GM21381 (cell line): ENCODE results near the gene MRPL24.

Experiments
- ATAC-seq: cut with Tn5 transposase; IDR thresholded peaks from one replicate; pipeline ENCODE4 v1.9.1; 2021; ENCODE audit warnings: mild to moderate bottlenecking, moderate library complexity; ENCODE audit not compliant: unreplicated experiment

Gene MRPL24

GRCh38 chr1:156711011-156711817 is 29.7 kb downstream of the MRPL24 start:
- no peak for ATAC-seq

DNA sequence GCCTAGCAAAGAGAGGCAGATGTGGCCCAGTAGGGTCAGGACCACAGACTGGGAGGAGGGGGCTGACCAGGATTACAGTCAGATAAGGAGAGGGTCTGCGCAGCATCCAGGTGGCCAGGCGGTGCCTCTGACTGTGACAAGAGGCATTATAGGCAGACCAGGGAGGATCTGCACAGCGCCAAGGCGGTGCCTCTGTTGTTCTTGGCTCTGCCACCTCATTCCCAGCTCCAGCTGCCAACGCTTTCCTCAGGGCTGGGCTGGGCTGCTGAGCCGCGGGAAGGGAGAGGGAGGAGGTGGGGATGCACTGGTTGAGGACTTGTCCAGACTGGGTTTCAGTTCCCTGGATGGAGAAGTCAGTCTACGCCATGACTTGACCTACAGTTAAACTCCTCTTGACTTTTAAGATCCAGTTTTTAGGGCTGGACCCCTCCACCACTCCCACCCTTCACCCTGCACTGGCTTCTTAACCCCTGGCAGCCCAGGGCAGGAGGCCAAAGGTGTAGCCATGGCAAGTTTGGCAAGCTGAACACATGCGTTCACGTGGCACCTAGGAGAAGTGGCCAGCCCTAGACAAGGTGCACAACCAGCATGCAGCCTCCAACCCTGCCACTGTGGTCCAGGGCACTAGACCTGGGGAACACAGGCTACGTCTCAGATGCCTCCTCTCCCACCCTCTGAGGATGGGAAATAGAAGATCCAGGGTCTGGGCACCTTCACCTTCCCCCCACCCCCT is 31.0 kb downstream of the MRPL24 start:
- ATAC-seq = no peak

- no peak for ATAC-seq
These were observed 31.9 kb downstream of the MRPL24 start for GRCh38 chr1:156709031-156709430.

DNA sequence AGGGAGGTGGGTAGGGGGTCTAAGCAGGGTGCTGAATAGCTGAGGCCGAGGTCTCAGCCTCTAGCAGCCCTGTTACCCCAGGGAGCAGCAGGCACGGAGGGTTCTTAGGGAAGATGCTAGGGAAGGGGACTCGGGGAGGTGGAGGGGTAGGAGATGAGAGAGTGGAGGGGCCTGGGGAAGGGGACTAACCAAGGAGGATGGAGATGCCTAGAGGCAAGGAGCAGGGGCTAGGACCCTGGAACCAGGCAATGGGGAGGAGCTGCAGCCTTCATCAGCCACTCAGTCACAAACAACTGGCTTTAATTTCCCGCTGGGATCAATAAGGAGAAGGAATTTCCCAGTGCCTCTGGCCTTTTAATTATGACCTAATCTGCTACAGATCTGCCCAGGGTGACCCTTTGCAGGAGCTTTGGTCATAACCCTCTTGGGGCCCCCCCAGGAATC is 32.6 kb downstream of the MRPL24 start:
- ATAC-seq = no peak

DNA sequence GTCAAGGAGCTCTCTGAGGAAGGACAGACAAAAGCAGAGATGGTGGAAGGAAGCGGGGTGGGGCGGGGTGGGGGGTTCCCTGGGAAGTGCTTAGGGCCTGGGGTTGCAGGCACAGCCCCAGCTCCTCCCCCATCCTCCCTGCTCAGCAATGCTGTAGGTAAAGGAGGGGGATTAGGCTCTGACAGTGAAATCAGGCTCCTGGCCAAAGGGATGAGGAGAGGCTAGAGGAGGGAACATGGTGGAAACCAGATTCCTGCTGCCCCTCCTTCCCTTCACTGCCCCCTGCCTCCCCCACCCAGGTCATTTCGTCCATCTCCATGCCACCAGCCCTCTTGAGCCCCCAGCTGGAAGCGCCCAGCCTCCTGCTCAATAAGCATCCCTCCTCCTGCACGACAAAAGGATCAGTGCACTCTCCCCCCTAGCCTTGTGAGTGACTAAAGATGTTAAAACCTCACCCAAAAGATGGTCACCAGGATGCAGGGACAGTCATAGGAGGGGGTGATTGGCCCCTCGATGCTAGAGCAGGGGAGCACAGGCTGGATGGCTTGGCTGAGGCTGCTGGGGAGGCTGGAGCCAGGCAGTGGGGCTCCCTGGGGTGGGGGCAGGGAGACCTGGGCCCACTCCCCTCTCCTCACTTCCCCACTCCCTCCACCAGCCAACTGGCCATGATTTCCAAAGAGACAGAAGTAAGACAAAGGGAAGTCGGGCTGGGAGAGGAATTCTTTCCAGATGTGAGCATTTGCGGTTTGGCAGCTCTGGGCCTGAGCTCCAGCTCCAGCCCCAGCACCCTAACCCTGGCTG is 33.3 kb downstream of the MRPL24 start:
- no peak for ATAC-seq

DNA sequence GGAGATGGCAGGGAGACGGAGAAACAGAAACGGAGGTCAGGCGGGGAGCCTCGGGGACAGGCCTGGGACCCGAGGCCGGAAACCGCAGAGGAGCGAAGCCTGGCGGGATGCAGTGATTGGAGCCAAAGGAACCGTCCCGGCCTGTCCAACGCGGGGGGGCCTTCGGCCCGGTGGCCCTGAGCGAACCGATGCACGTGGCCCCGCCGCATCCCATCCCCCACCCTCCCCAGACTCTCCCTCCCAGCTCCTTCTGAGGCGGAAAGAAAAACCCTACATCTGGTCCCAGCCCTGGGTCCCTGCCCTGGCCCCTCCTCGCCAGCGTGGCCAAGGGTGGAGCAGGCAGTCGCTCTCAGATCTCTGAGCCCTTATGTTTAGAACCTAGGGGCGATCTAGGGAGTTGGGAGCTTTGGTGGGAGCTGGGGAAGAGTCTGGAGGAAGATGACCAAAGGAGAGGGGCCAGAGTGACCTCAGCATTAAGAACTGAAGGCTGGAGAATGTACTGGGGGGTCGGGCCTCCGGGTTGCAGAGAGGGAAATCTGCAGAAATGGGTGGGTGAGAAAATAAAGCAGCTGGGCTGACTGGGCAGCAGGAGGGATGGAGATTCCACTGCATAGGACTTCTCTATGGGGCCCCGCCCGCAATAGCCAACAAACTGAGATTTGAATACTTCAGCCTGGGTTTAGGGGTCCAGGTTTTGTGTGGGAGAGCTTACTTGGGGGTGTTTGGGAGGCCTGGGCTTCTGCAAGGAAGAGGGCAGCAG is 34.1 kb downstream of the MRPL24 start:
- no peak for ATAC-seq

DNA sequence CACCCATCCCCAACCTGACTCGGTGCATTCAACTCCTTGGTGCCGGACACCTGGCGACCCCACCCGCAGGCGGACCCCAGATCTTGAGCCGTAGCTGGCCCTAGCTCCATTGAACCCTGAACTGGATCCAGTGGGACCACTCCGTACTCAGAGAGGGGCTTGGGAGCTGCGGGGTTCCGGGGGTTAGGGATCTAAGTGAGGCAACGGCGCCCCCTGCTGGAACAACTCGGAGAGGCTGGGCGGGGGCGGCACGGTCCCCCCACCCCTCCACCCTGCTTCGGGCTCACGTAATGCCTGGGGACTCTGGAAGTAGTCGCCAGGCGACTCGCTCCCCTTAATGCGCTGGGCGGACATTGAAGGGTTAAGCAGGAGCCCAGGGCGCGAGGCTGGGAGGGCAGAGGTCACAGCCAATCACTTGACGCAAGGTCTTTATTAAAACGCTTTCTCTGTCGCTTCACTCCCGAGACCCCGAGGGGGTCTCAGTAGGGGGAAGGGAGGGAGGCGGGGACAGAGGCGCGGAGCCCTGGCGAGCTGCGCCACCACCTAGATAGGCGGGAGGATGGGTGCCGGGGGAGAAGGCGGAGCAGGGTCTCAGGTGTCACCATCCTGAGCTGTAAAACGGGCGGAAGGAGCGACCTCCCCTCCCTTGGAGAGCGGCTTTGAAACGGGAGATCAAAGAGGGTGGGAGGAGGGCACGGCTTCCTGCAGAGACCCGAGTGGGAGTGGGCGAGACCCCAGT is 34.8 kb downstream of the MRPL24 start:
- ATAC-seq = no peak

DNA sequence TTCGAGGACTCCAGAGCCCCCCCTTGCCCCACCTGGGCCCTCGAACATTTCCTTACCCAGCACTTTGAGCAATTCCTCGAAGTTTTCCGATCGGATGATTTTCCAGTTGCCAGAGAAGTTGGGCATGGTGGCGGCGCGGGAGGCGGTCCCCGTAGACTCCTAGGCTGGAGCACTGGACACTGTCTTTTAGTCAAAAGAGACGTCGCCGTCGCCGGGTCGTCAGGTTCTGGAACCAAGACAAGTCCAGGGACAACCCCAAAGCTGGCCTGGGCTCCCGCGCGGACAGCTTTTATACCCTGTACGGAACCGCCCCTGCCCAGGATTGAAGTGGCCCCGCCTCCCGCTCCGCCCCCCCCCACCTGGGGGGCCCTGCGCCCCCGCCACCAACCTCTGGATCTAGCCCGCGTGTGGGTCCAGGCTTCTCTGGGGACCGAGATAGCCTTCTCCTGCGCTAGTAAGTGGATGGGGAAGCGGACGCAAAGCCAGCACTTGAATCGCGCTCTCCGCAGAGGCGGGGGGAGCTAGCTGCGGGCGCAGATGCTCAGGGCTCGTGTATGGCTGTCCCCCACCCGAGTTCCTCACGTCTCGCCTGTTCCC is 35.5 kb downstream of the MRPL24 start, which contains the start of gene CRABP2:
Gene CRABP2 (minus strand): TSS at position 263 of the 597 bp plus-strand sequence. CDS start 137 bp downstream, at position 126.
- no peak for ATAC-seq

- ATAC-seq = no peak
These were observed 36.0 kb downstream of the MRPL24 start for GRCh38 chr1:156704930-156705320.

GRCh38 chr1:156704166-156704711 is 36.6 kb downstream of the MRPL24 start:
- ATAC-seq = no peak

GRCh38 chr1:156703741-156704140 is 37.1 kb downstream of the MRPL24 start:
- no peak for ATAC-seq

- ATAC-seq = no peak
These were observed 37.6 kb downstream of the MRPL24 start for GRCh38 chr1:156703336-156703735.

- no peak for ATAC-seq
These were observed 40.0 kb downstream of the MRPL24 start for GRCh38 chr1:156700736-156701531.

GRCh38 chr1:156698995-156699394 is 41.9 kb downstream of the MRPL24 start:
- ATAC-seq = no peak

DNA sequence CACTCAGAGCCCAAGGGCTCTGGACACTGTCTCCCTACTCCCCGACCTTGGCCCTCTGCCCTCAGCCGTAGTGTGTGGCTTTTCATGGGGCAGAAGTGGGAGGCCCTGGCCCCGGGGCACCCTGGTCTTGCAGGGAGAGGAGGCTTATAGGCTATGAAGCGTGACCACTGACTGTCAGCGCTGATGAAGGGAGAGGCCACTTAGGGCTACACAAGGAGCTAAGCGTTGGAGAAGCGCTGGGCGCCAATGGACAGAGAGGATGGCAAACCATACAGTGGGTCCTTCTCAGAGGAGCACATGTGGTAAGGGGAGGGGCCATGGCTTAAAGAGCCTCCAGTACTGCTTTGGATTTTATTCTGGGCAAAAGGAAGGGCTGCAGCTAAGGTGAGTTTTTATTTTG is 43.4 kb downstream of the MRPL24 start:
- no peak for ATAC-seq

DNA sequence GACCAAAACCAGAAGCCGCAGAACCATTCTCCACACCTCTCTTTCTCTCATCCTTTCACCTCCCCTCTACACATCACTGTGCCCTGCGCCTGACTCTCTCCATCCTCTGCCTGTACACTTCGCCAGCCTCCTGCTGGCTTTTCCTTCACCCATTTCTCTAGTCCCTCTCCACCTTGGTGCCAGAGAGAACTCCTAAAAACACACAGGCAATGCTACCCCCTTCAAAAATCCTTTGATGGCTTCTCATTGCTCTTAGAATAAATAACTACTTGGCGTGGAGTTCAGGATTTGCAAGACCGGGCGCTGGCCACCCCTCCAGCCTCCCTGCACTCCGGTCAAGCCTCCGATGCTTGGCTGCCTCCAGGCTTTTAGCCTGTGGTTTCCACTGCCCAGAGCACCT is 44.1 kb downstream of the MRPL24 start:
- ATAC-seq = no peak

GRCh38 chr1:156694690-156694962 is 46.3 kb downstream of the MRPL24 start:
- ATAC-seq = no peak

GRCh38 chr1:156693848-156694689 is 46.8 kb downstream of the MRPL24 start:
- ATAC-seq = no peak
